GM21526 (cell line): Measurements from ENCODE around the gene LBX1.

Source experiments
- ATAC-seq: cut with Tn5 transposase; IDR thresholded peaks from one replicate; pipeline ENCODE4 v1.9.1; 2021; ENCODE audit warnings: moderate library complexity; ENCODE audit not compliant: unreplicated experiment, low FRiP score

The LBX1 gene

GRCh38 chr10:101229266-101230182 lies at the start of gene LBX1:
Gene LBX1, minus strand, starts transcription at chr10:101229463. Its CDS starts 648 bp downstream, at chr10:101228815.
- ATAC-seq: no peak

GRCh38 chr10:101273741-101274140 lies 44.5 kb upstream of the LBX1 start:
- ATAC-seq: no peak

GRCh38 chr10:101273330-101273729 lies 44.1 kb upstream of the LBX1 start:
- ATAC-seq: no peak

- no peak for ATAC-seq
Measured at GRCh38 chr10:101272229-101272868, 43.1 kb upstream of the LBX1 start.

- no peak for ATAC-seq
Measured at GRCh38 chr10:101270763-101271162, 41.5 kb upstream of the LBX1 start.

- no peak for ATAC-seq
Measured at GRCh38 chr10:101267776-101268175, 38.5 kb upstream of the LBX1 start.

GRCh38 chr10:101267290-101267680 lies 38.0 kb upstream of the LBX1 start:
- ATAC-seq: no peak

GRCh38 chr10:101266381-101267289 lies 37.4 kb upstream of the LBX1 start:
- no peak for ATAC-seq

- no peak for ATAC-seq
Measured at GRCh38 chr10:101263150-101263752, 34.0 kb upstream of the LBX1 start.

GRCh38 chr10:101262147-101262546 lies 32.9 kb upstream of the LBX1 start:
- ATAC-seq: no peak

- ATAC-seq: no peak
Measured at GRCh38 chr10:101261702-101262101, 32.4 kb upstream of the LBX1 start.

GRCh38 chr10:101260764-101261481 lies 31.7 kb upstream of the LBX1 start:
- ATAC-seq: no peak

- no peak for ATAC-seq
Measured at GRCh38 chr10:101258179-101258885, 29.1 kb upstream of the LBX1 start.

GRCh38 chr10:101257491-101257890 lies 28.2 kb upstream of the LBX1 start:
- ATAC-seq: no peak

GRCh38 chr10:101257084-101257483 lies 27.8 kb upstream of the LBX1 start:
- no peak for ATAC-seq

GRCh38 chr10:101256387-101256786 lies 27.1 kb upstream of the LBX1 start:
- ATAC-seq: no peak

GRCh38 chr10:101250136-101250535 lies 20.9 kb upstream of the LBX1 start:
- no peak for ATAC-seq

- ATAC-seq: no peak
Measured at GRCh38 chr10:101249171-101249581, 19.9 kb upstream of the LBX1 start.

- no peak for ATAC-seq
Measured at GRCh38 chr10:101246639-101247038, 17.4 kb upstream of the LBX1 start.
